ENCODE results near the gene DOK1.
A peak's percentile ranks its signal among the peaks of the same experiment; 100 is the strongest.

The DOK1 gene

DNA sequence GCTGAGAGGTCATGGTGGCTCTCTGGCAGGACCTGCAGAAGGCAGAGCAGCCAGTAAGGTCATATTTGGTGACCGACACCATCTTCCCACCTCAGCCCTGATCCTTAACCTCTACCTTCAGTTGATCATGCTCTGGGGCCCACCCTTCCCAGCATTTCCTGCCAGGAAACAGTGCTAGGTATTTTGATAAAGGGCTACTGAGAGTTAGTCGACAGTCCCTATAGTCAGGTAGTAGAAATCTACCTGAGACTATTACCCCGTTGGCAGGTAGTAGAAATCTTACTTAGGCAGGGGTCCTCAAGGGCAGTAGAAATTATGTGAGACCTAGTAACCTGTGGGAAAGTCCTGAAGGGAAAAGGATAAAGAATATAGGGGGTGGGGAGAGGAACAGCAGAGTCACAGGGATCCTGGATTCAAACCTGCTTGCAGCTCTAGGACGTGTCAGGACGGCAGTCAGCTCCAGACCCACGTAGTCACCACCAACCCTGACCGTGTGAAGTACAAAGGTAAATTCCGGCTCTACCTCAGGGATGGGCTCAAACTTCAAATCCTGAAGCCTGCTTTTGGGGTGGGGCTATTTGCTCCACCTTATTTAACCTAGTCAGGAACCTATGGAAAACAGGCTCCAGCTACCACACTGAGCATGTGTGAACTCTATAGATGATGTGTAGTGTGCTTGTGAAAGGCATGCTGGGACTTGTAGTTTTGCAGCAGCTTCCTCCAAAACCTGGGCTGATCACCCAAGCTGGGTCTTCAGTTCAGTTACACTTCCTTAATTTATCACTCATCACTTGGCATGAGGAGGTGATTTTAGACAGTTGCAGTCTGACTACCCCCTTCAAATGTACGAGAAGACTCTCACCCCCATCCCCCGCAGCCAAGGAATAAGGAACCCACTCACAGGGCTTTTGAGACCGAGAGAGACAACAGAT lies 28.5 kb upstream of the DOK1 start, which contains the start of gene DQX1:
Gene DQX1 (minus strand): TSS at position 515 of the 932 bp plus-strand sequence. CDS start 502 bp downstream, at position 13.
- DNase-seq, result peak; percentile 49

DNA sequence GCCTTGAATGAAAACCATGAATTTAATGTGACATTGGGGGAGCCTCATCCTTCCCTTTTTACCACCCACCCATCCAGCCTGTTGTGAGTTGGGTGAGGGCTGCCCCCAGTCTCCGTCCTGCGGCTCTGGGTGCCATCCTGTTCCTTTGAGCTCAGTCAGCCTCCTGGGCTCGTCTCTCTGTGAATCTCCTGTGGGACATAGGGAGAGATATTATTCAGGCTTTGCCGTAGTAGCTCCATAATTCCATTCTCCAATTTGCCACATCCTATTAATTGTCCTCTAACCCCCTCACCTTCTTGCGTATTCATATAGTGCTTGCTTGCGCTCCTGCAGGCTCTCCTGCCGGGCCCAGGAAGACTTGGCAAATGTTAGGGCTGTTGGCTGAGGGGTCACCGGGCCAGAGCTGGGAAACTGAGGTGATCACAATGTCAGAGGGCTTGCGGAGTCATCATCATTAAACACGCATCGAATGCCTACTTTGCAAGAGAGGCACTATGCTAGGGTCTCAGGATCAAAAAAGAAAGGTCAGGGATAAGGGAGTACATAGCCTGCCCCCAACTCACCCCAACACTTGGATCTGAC lies 27.8 kb upstream of the DOK1 start:
- DNase-seq, result no peak

DNA sequence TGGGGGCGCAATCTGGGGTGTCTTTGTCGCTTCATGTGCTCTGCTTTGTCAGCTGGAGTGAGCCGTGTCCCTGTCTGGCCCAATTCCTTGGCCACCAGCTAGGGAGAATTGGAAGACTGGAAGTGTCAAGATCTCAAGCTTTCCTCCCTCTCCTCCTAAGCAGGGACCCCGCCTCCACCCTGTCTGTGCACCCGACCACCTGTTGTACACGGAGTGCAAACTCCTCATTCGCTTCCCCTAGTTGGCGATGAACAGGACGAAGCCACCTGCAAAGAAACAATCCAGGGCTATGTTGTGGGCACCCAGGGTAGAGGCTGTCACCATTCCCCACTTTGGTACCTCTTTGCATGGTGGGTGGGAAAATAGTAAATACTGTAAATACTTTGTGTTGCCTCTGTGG lies 26.8 kb upstream of the DOK1 start:
- no peak for DNase-seq

DNA sequence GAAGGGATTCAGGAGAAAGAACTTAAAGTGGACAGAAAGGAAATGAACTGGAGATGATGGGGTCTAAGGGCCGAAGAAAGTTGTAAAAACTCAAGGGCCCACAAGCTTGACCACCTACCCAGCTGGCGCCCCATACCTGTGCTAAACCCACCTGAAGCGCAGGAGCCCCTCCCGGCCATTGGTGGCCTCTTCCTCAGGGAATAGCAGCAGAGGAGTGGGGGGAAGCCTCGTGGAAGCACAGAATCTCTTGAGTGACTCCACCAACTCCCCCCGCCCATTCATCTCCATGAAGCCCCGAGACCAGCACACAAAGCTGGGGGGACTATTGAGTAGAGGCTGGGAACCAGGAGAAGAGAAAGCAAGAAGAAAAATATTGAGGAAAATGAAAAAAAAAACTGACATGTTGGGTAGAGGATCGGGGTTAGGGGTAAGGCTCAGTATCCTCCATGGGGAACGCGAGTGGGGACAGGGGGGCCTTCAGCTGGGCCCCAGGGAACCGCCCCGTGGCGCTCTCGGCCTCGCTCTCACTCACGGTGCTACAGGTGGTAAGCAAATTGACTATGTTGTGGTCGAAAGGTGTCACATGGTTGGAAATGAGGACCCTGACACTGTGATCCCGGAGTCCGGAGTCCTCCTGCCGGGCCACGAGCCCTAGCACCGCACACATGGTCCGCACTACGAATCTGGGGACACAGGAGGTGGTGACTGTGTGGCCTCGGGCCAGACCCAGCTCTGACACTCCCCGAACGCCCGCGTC lies 25.7 kb upstream of the DOK1 start:
- DNase-seq, result peak; percentile 41

DNA sequence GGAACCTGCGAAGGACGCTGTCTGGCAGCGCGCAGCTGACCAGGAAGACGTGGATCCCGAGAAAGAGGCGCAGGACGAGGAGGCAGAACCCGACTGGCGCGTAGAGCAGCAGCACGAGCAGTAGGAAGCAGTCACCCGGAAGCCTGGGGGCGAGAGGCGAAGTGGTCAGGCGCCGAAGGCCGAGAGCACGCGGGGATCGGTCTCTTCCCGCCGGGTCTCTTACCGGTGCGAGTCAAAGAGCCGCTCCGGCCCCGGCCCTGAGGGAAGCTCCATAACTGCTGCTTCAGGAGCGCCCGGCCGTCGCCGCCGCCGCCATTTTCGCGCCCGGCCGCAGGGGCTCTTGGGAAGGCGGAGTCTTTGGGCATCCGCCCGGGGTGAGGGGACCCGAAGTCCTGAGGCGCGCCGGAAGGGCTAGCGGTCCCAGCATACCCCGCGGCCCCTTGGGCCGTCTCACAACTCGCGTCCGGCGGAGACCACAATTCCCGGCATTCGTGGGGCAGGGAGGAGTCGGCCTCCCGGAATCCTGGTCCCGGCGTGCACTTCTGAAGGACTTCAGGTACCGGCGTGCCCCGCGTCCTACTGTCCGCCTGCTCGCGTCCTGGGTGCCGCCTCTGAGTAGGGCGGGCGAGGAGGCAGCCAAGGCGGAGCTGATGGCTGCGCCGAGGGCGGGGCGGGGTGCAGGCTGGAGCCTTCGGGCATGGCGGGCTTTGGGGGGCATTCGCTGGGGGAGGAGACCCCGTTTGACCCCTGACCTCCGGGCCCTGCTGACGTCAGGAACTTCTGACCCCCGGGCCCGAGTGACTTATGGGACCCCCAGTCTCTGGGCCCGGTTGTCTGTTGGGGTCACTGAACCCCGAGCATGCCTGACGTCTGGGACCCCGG lies 24.9 kb upstream of the DOK1 start, which contains the start of the genes AUP1 and HTRA2:
Gene AUP1 (minus strand): TSS at position 350 of the 882 bp plus-strand sequence. CDS start 77 bp downstream, at position 273.
Gene HTRA2 (plus strand): TSS at position 577 of the 882 bp plus-strand sequence. CDS start 74 bp downstream, at position 651.
- peak; percentile 90 for DNase-seq

DNA sequence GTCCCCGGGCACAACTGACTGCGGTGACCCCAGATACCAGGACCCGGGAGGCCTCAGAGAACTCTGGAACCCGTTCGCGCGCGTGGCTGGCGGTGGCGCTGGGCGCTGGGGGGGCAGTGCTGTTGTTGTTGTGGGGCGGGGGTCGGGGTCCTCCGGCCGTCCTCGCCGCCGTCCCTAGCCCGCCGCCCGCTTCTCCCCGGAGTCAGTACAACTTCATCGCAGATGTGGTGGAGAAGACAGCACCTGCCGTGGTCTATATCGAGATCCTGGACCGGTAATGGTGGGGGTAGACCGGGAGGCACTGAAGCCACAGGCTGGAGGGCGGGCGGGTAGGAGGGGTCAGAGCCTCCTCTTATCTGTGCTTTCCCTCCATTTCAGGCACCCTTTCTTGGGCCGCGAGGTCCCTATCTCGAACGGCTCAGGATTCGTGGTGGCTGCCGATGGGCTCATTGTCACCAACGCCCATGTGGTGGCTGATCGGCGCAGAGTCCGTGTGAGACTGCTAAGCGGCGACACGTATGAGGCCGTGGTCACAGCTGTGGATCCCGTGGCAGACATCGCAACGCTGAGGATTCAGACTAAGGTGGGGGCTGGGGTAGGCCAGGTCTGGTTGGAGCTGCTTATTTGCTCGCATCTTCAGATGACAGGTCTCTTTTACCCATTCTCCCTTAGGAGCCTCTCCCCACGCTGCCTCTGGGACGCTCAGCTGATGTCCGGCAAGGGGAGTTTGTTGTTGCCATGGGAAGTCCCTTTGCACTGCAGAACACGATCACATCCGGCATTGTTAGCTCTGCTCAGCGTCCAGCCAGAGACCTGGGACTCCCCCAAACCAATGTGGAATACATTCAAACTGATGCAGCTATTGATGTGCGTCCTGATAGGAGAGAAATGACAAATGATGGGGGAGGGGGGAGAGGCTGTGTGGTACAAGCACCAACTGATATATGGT lies 24.0 kb upstream of the DOK1 start:
- DNase-seq, result peak; percentile 66

DNA sequence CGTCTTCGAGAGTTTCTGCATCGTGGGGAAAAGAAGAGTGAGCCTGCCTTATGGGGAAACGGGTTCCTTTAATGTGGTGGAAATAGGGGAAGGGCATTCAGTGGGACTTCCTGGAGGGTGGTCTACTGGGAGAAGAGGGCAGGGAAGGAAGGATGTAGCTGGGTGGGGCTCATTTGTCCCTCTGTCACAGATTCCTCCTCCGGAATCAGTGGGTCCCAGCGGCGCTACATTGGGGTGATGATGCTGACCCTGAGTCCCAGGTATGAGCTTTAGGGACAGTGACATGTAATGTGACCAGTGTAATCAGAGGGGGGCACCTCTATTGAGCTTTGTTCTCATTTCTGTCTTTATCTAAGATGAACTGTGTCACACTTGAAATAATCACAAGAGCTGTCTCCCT lies 22.9 kb upstream of the DOK1 start:
- no peak for DNase-seq

DNA sequence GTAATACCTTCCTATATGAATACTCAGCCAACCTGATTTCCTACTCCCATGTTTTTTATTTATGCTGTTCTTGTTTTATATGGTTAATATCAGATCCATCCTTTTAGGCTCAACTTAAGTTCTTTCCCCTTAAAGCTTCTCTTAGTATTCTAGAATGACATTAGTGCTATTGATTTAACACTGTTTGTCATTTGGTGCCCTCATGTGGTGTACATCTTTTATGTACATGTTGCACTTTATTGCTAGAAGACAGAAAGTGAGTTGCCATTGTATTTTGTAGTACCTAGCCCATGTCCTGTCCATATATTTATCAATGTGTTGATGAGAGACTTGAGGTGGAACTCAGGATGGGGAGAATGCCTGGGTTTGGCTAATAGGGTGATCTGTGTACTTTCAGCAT lies 22.3 kb upstream of the DOK1 start:
- peak; percentile 67 for DNase-seq

DNA sequence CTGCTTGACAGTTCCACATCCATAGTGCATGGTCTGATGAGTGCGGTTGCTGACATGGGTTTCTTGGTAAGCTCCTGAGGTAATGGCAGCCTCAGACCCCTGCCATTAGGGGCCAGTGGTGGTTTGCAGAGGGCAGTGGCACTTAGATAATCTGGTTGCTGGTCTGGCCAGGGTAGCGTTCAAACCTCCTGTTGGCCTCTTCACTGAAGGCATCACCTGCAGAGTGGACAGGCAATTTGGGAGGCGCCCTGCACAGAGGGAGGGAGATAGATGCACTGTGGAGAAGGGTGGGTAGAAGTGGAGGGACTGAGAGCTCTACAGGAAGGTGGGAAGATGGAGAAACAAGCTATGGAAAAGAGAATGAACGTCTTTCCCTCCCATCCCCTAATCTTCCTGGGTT lies 21.1 kb upstream of the DOK1 start:
- no peak for DNase-seq

DNA sequence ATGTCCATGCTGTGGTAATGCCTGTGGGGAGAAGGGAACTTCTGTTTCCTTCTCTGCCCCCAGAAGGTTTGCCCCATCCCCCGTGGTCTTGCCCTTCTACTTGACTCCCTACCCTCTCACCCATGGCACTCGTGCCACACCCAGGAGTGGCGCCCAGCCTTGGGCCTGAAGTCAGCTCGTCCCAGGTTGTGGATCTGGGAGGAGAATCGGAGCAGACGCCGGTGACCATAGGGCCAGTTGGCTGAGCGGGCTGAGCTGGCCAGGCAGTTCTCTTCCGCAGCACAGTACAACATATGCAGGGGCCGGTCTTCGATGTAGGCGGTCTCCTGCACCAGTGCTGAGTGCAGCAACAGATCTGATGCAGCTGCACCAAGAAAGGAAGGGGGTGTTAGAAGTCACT lies 20.1 kb upstream of the DOK1 start:
- DNase-seq, result no peak

DNA sequence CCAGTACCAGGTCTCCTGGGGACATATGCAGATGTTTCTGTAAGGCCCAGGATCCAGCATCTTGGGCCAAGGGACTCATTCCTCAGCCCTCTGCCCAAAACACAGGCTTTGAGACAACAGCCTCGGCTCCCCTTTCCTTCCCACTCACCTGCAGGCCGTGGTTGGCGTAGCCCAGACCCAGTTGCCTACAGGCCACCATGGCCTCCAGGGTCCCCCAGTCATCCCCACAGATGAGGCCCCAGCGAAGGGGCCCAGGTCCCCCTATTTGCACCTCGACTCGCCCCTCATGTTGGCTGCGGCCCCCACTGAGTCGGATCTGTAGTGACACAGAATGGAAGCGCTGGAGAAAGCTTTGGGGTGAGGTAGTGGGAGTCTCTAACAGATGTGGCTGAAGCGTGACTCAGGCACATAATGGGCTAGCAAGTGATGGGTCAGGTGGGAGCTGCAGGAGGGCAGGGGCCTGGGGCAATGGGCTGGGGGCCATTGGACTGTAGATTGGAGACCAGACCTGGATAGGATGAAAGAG lies 19.0 kb upstream of the DOK1 start:
- DNase-seq, result no peak

DNA sequence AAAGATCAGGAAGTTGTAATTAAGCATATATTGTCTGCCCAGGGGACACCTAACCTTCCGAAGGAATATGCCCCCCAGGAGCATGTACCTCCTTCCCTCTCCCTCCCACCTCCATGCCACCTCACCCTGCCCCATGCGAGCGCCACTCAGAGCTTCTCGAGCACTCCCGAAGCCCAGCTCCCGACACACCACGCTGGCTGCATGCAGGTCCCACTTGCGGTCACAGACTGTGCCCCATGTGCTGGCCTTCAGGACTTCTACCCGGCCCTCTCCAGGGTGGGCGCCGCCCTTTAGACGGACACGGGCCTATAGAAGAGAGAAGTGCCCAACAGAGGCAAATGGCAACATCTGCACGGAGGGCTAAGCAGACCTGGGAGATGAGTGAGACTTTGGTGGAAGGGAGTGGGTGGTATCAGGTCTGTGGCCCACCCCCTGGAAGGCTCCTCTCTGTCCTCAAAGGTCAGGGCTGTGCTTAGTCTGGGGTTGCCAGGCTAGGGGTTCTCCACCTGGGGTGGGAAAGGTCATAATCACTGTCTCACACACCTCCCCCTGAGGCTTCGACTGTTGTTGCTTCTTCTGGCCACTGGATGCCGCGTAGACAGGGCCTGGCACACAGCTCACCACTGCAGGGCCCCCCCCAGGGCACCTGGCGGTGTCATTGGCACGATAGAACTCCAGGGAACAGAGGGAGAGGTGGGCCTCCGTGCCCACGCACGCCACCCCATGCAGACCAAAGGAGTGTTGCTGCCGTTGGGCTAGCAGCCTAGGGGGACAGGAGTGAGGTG lies 18.2 kb upstream of the DOK1 start:
- DNase-seq, result no peak

DNA sequence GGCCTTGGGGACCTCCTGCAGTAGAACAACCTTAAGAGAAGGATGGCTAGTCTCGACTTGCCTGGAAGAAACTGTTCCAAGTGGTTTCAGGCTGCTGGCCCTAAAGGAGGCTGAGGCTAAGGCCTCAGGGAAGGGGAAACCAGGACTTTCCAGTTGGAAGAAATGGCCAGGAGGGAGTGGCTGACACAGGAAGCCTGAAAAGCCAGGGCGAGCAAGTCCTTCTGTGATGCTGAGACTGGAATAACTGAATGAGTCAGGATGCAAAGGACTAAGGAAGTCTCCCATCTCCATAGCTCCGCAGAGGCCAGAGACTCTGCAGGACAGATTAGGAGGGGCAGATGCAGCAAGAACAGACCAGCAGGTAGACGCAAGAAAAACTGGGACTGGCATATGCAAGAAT lies 17.4 kb upstream of the DOK1 start:
- no peak for DNase-seq

DNA sequence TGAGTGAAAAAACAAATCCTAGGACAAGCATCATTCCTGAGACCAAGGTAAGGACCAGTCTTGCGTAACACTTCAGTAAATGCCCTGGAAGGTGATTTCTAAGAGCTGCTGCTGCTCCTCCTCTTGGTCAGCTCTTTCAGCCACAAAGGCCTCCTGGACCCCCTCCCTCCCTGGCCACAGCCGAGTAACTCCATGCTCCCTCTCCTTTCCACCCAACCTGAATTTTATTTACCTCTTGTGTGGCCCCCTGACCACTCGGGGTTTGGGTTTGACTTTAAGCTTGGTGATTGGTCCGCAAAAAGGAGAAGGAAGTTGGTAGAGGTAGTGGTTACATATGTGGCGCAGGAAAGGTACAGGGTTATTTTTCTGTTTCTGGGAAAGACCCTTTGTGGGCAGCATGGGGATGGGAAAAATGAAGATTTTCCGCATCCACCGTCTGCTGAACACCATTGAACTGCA lies 15.6 kb upstream of the DOK1 start:
- no peak for DNase-seq

DNA sequence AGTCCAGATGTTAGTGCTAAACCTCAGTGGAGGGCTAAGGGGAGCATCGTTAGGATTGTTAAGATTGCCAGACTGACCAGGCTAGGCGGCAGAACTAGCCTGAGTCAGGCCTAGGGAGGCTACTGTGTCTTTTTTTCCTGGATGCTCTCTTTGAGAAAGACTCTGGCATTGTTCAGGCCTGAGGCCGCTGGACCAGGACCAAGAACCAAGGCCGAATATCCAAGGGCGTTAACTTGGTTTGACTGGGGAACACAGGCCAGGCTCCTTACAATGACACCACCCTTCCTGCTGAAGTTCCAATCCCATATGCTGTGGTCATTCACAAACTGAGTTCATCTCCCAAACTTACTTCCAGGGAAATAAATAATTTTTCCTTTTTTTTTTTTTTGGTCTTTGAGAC lies 14.2 kb upstream of the DOK1 start:
- DNase-seq, result no peak

DNA sequence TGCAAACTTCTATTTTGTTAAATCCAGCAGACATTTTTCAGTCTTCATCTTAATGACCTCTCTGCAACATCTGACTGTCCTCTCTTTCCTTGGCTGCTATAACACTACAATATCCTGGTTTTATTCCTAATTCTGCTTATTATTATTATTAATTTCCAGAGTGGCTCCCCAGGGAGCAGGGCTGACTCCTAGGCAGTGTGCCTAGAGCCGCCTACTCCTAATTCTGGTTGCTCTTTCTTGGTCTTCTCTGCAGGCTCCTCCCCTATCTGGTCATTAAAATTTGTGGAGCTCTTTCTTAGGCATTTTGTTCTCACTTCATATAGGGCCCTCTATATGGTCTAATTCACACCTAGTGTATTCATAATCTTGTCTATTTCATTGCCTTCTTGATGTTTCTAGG lies 11.5 kb upstream of the DOK1 start:
- no peak for DNase-seq

DNA sequence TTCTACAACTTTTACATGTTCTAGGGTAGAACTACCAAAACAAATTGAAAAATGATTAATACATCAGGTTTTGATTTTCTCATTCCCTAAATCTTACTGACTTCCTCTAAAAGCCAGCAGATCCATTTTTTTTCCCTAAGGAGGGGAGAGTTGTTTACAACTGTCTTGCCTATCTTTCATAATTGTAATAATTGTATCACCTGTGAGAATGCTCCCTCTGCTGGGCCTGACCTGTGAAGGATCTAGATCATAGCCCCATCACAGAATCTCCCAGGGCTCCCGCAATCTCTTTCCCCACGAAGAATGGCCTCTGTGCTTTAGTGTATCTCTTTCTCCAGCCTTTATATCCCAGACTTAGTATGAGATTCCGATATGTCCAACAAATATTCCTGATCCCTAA lies 9.9 kb upstream of the DOK1 start:
- peak; percentile 30 for DNase-seq

DNA sequence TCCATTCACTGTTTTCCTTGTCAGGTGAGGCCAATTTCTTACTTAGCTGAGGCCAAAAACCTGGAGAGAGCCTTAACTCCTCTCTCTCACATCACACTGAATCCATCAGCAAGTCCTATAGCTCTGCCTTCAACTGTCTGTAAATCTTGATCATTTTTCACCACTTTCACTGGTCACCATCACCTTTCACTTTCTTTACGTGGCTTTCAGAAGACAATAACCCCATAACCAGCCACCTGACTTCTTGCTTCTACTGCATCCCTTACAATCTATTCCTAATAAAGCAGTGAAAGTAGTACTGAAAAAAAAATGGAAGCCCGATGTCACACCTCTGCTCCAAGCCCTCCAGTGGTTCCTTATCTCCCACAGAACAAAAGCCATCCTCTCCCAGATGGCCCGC lies 8.5 kb upstream of the DOK1 start:
- no peak for DNase-seq

DNA sequence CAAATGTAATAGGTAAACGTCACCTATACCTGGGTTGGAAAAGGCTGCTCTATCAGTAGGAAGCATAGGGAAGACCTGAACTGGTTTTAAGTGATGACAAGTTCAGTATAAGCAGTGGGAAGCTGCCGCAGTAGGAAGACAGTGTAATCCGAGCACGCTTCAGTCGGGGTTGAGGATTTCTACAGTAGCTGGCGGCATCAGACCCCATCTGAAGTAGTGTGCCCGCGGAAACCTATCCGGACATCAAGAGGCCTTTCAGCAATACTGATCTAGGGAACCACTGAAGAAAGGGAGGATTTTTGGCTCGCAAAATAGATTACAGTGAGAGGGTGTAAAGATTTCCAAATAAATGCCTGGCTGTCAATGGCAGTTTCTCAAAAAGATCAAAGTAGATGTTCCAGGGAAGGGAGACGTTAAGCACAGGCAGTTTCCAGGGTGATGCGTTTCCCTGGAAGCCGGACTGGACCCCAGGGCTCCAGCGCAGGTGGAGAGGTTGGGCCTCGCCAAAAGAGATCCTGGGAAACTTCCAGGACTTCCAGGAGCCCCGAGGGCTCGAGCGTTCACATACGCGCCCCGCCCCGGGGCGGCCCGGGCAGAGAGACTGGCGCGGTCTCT lies 6.1 kb upstream of the DOK1 start:
- no peak for DNase-seq

Data from CD4-positive, alpha-beta T cell treated with Interleukin-10 for 1 hour (primary cell).